Smooth muscle cell (in vitro differentiated cells): ENCODE results near the gene RCCD1. TPM values are rescaled to one million over a fixed set of nuclear protein-coding genes. Genes with fewer than 3 reads are reported as not detected.
"Not testable (repeated sequence)": the region's sequence is repeated elsewhere in the genome, so short reads cannot be mapped to it uniquely, and the experiment has no call there.

Experiments used
- DNase-seq: peaks from one replicate; lab custom pipeline; 2025; ENCODE audit not compliant: unreplicated experiment; lab: John Stamatoyannopoulos, UW
- H2AFZ ChIP-seq: fragments of 200-600 bp; sonication (generic); 2 replicates; pipeline ENCODE4 v1.6.0; 2016; ENCODE audit warnings: antibody characterized with exemption, low read depth, mild to moderate bottlenecking
- H3F3A ChIP-seq: fragments of 200-600 bp; sonication (generic); 2 replicates; pipeline ENCODE4 v1.6.0; 2017; ENCODE audit warnings: antibody characterized with exemption, low read depth
- H3K27ac ChIP-seq: fragments of 200-600 bp; sonication (generic); 2 replicates; pipeline ENCODE4 v1.5.1; 2016; ENCODE audit warnings: low read depth, mild to moderate bottlenecking
- H3K27me3 ChIP-seq: fragments of 200-600 bp; sonication (generic); 2 replicates; pipeline ENCODE4 v1.6.1; 2016; ENCODE audit warnings: low read depth, mild to moderate bottlenecking
- H3K36me3 ChIP-seq: fragments of 200-600 bp; sonication (generic); 2 replicates; pipeline ENCODE4 v1.5.1; 2016; ENCODE audit warnings: low read depth
- H3K4me1 ChIP-seq: fragments of 200-600 bp; sonication (generic); 2 replicates; pipeline ENCODE4 v1.5.1; 2016; ENCODE audit warnings: low read depth
- H3K4me2 ChIP-seq: fragments of 200-600 bp; sonication (generic); 2 replicates; pipeline ENCODE4 v1.6.0; 2016; ENCODE audit warnings: mild to moderate bottlenecking
- H3K4me3 ChIP-seq: fragments of 200-600 bp; sonication (generic); 2 replicates; pipeline ENCODE4 v1.5.1; 2016; ENCODE audit warnings: mild to moderate bottlenecking
- H3K79me2 ChIP-seq: fragments of 200-600 bp; sonication (generic); 2 replicates; pipeline ENCODE4 v1.6.0; 2016; ENCODE audit warnings: low read depth, mild to moderate bottlenecking
- H3K9ac ChIP-seq: fragments of 200-600 bp; sonication (generic); 2 replicates; pipeline ENCODE4 v1.6.0; 2016; ENCODE audit warnings: low read depth
- H3K9me3 ChIP-seq: fragments of 200-600 bp; sonication (generic); replicated peaks from 2 replicates; pipeline ENCODE4 v1.5.1; 2016; ENCODE audit warnings: low read depth
- H4K20me1 ChIP-seq: fragments of 200-600 bp; sonication (generic); 2 replicates; pipeline ENCODE4 v1.6.0; 2016; ENCODE audit warnings: low read depth
- CTCF ChIP-seq: fragments of 200-600 bp; sonication (generic); IDR thresholded peaks from 2 replicates; pipeline ENCODE4 v1.5.1; 2017; ENCODE audit warnings: borderline replicate concordance, mild to moderate bottlenecking, antibody characterized with exemption; ENCODE audit not compliant: insufficient read depth, poor library complexity, severe bottlenecking
- WGBS: methylation state at CpG from one replicate; pipeline ENCODE4 v1.1.7; 2016; ENCODE audit warnings: low lambda C conversion rate; 5-methylcytosine and 5-hydroxymethylcytosine counted together
- polyA plus RNA-seq: library from polyadenylated mRNA; unstranded; fragments of >200 nt; fragmentation: Nextera tagmentation; extraction: Ambion mirVana; gene quantifications from 2 replicates; pipeline ENCODE4 v1.2.1, GENCODE V29; 2016
- total RNA-seq: library from RNA; depleted of rRNA; stranded (reverse); fragments of >200 nt; gene quantifications from 2 replicates; pipeline ENCODE4 v1.2.3, GENCODE V29; 2014

Gene RCCD1
- total and polyA plus RNA-seq, 2 experiments from 2014 or later, result 4.4 to 9.2 TPM

- Histone ChIP-seq H2AFZ (no peak overlapping the region), H3K36me3 (no peaks in the 10 kb centered on the region), H3K27ac (no peak overlapping the region), H3F3A (no peaks in the 10 kb centered on the region), H3K9ac (no peak overlapping the region), H3K4me1 (no peaks in the 10 kb centered on the region), H3K79me2 (no peaks in the 10 kb centered on the region), H3K4me2 (no peak overlapping the region), H3K4me3 (no peak overlapping the region), H3K9me3 (no peaks in the 10 kb centered on the region), H4K20me1 (no peaks in the 10 kb centered on the region), H3K27me3 (no peaks in the 10 kb centered on the region)
- WGBS, result 91% methylated on average over 5 of the region's 5 CpGs
- DNase-seq, result no peak
- TF ChIP-seq CTCF, result no peak
These were observed 30.3 kb upstream of the RCCD1 start for GRCh38 chr15:90924375-90924774.

- WGBS, result 93% methylated on average over 10 of the region's 10 CpGs
These were observed 27.9 kb upstream of the RCCD1 start for GRCh38 chr15:90926766-90927165.

GRCh38 chr15:90928106-90928505 lies 26.6 kb upstream of the RCCD1 start:
- not testable (repeated sequence) for H2AFZ ChIP-seq, H3K4me1 ChIP-seq, H4K20me1 ChIP-seq, H3K36me3 ChIP-seq, H3K9ac ChIP-seq, H3K27me3 ChIP-seq, H3K4me3 ChIP-seq, H3K9me3 ChIP-seq, H3F3A ChIP-seq, H3K27ac ChIP-seq, DNase-seq, H3K79me2 ChIP-seq, H3K4me2 ChIP-seq
- 96% methylated on average over 7 of the region's 7 CpGs for WGBS

More at GRCh38 chr15:90926766-90927165, 27.9 kb upstream of the RCCD1 start:
- H3K9me3 ChIP-seq, H3K9ac ChIP-seq, H3K36me3 ChIP-seq, H3K27me3 ChIP-seq, DNase-seq, H3K4me2 ChIP-seq, H3K4me3 ChIP-seq, H3K4me1 ChIP-seq, H3K27ac ChIP-seq, H4K20me1 ChIP-seq, H2AFZ ChIP-seq, H3F3A ChIP-seq, H3K79me2 ChIP-seq: not testable (repeated sequence)

- Histone ChIP-seq H3K9me3 (no peaks in the 10 kb centered on the region), H3K79me2 (no peaks in the 10 kb centered on the region), H3K4me3 (no peak overlapping the region), H3F3A (peaks cover 4% of the 10 kb centered on the region), H3K4me1 (no peaks in the 10 kb centered on the region), H3K4me2 (no peak overlapping the region), H3K27ac (no peak overlapping the region), H4K20me1 (no peaks in the 10 kb centered on the region), H3K9ac (no peak overlapping the region), H3K27me3 (no peaks in the 10 kb centered on the region), H2AFZ (no peak overlapping the region), H3K36me3 (no peaks in the 10 kb centered on the region)
- 97% methylated on average over 21 of the region's 21 CpGs for WGBS
- no peak for TF ChIP-seq CTCF
- DNase-seq, result no peak
These were observed 25.3 kb upstream of the RCCD1 start for GRCh38 chr15:90929246-90930019.
